Measurements from ENCODE around the gene NSA2.

- TF ChIP-seq POLR2AphosphoS5 (IDR thresholded peaks at IDR 0.05; ENCODE audit: low read depth, low read length) (no peak), TAF1 (IDR thresholded peaks at IDR 0.05; ENCODE audit: borderline replicate concordance, insufficient read depth, low read length) (no peak), REST (IDR thresholded peaks at IDR 0.05; ENCODE audit: insufficient read depth in 1 of 2, low read depth in 2 of 2, low read length in 2 of 2) (no peak), SIN3A (IDR thresholded peaks at IDR 0.05; ENCODE audit: borderline replicate concordance, insufficient read depth, low read length) (no peak)
These were observed 34.9 kb downstream of the NSA2 start for GRCh38 chr5:74801941-74802340.

Measured in PFSK-1 (cell line).